Measurements from ENCODE around the gene NHSL1.

NHSL1 gene

DNA sequence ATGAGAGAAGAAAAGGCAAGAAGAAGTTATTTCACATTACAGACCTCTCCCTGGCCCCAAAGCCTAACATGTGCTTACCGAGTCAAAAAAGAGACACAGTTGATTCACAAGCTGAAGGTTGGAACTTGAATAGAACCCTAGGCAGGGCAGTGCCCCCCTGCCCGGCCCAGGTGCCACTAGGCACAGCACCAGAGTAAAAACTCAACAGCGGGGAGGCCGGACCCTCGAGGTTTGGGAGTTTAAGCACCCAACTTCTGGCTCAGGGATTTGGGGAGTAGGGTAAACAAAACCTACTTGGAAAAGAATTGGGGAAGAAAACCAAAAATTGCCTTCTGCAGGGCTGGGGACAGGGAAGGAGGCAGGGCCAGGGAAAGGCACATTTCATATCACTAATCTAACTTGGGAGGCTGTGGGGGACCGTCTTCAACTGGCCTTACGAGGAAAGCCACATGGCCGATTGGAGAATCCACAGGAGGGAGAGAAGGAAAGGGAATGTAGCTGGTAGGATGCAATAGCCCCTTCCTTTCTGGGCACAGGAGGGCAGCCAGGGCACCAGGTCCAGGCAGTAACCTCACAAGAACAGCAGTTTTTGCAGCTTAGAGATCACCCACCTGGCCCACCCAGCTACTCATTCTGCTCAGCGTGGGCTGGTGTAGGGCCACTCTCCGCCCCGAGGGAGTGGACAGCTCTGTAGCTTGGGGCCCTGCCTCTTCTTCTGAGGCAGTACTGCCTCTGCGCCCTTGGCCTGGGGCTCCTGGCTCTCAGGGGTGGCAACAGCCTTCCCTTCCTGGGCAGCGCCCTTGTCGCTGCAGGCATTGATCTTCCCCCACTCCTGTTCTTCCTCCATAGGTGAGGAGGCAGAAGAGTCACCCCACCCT is 97.1 kb downstream of the NHSL1 start:
- DNase-seq (ENCODE audit: low read depth) = no peak

DNA sequence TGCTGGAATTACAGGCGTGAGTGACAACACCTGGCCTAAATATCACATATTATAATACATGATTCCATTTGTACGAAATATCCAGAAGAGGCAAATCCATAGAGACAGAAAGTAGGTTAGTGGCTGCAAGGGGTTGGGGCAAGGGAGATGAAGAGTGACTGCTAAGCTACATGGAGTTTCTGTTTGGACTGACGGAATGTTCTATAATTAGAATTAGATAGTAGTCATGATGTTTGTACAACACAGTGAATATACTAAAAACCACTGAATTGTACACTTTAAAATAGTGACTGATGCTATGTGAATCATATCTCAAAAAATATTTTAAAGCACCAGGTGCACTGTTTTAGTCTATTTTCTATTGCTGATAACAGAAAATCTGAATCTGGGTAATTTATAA is 99.0 kb downstream of the NHSL1 start:
- DNase-seq (ENCODE audit: low read depth) = no peak

DNA sequence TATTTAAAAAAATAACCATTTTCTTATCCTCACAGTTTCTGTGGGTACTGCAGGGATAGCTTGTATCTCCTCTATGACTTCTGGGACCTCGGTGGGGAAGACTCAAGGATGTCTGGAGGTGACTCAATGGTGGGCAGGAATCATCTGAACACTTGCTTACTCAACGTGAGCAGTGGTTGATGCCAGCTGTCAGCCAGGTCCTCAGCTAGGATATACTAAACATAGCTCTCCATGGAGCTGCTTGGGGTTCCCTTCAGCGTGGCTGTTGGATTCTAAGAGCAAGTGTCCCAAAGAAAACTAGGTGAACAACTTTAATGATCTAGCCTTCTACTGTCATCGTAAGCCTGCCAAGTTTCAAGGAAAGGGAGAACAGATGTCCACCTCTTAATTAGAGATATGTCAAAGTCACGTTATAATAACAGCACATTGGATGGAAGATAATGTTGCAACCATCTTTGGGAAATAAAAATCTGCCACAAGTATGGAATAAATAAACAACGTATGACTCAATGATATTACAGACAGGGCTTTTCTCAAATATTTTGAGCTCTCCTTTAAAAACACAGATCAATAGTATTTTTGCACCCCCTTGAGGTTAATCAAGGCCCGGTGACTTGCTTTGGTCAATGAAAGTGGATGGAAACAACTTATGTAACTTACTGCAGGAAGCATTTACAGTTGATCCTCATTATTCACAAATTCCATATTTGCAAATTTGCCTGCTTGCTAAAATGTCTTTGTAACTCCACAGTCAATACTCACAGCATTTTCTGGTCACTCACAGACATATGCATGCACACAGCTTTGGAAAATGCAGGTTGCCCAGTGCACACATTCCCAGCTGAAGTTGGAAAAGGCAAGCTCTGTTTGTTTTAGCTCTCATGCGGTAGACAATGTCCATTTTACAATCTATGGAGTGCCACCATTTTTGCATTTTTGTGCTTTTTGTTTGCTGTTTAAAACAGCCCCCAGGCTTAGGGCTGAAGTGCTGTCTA is 101.9 kb downstream of the NHSL1 start:
- peak; percentile 77 for DNase-seq (ENCODE audit: low read depth)

DNA sequence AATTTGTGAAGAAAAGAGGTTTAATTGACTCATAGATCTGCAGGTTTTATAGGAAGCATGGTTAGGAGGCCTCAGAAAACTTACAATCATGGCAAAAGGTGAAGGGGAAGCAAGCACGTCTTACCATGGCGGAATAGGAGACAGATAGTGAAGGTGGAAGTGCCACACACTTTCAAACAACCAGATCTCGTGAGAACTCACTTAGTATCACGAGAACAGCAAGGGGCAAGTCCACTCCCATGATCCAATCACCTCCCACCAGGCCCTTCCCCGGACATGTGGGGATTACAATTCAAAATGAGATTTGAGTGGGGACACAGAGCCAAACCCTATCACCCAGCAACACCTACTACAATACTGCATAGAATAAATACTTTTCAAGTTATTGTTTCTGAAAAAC is 102.6 kb downstream of the NHSL1 start:
- DNase-seq (ENCODE audit: low read depth) = no peak

- no peak for DNase-seq (ENCODE audit: low read depth)
Observed at GRCh38 chr6:138393871-138394783, 105.2 kb downstream of the NHSL1 start.

GRCh38 chr6:138389551-138389950 is 109.7 kb downstream of the NHSL1 start:
- no peak for DNase-seq (ENCODE audit: low read depth)

GRCh38 chr6:138387577-138388368 is 111.5 kb downstream of the NHSL1 start:
- DNase-seq (ENCODE audit: low read depth) = no peak

DNA sequence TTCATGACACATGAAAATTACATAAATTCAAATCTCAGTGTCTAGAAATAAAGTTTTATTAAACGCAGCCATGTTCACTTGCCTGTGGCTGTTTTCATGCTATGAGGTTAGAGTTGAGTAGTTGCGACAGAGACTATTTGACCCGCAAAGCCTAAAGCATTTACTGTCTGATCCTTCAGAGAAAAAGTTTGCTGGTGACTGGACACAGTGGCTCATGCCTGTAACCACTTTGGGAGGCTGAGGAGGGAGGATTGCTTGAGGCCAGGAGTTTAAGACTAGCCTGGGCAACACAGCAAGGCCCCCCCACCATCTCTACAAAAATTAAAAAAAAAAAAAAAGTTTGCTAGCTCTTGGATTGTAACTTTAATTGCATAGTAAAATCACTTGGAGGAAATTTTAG is 112.4 kb downstream of the NHSL1 start:
- DNase-seq (ENCODE audit: low read depth) = no peak

- DNase-seq (ENCODE audit: low read depth) = no peak
Observed at GRCh38 chr6:138383776-138384175, 115.5 kb downstream of the NHSL1 start.

GRCh38 chr6:138382498-138383265 is 116.6 kb downstream of the NHSL1 start:
- DNase-seq (ENCODE audit: low read depth) = no peak

DNA sequence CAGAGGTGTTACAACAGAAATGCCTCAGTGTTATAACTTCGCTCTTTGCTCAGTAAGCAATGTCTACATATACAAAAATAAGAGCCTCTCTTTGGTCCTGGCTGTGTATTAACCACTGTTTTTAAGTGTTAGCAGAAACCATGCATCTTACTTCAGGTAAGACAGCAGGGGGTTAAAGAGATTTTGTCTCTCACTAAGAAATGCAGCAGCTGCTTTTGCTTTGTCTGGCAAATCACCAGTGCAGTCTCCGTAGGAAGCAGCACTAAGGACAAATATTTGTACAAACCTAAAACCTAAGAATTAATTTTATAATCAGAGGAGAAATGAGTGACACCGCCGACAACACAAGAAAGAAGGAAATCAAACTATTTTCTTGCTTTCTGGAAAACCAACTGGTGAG is 120.8 kb downstream of the NHSL1 start:
- DNase-seq (ENCODE audit: low read depth) = no peak

- no peak for DNase-seq (ENCODE audit: low read depth)
Observed at GRCh38 chr6:138377844-138378243, 121.5 kb downstream of the NHSL1 start, which contains the start of gene SMIM28. SMIM28 (plus strand) TSS chr6:138377905; CDS start chr6:138378073, 168 bp downstream.

- DNase-seq (ENCODE audit: low read depth) = no peak
Observed at GRCh38 chr6:138377042-138377441, 122.3 kb downstream of the NHSL1 start.

DNA sequence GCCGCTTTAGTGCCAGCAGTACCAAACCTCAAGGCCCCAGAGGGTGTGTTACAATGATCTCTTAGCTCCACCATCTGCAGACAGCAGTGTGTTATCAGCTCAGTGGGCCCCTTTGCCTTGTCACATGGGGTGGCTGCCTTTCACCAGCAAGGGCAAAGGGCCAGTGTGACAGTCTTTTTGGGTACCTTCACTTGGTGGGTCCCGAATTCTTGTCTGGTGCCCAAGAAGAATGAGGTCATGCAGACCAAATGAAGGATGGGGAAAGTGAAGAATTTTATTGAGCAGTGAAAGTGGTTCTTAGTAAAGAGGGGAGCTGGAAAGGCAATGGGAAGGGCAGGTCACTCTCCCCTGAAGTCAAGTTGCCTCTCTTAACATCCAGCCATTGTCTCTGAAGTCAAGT is 124.5 kb downstream of the NHSL1 start:
- no peak for DNase-seq (ENCODE audit: low read depth)

- DNase-seq (ENCODE audit: low read depth) = no peak
Observed at GRCh38 chr6:138374230-138374629, 125.1 kb downstream of the NHSL1 start.

- DNase-seq (ENCODE audit: low read depth) = no peak
Observed at GRCh38 chr6:138372711-138373463, 126.4 kb downstream of the NHSL1 start.
